ENCODE results near the gene PLA2G4E.

DNA sequence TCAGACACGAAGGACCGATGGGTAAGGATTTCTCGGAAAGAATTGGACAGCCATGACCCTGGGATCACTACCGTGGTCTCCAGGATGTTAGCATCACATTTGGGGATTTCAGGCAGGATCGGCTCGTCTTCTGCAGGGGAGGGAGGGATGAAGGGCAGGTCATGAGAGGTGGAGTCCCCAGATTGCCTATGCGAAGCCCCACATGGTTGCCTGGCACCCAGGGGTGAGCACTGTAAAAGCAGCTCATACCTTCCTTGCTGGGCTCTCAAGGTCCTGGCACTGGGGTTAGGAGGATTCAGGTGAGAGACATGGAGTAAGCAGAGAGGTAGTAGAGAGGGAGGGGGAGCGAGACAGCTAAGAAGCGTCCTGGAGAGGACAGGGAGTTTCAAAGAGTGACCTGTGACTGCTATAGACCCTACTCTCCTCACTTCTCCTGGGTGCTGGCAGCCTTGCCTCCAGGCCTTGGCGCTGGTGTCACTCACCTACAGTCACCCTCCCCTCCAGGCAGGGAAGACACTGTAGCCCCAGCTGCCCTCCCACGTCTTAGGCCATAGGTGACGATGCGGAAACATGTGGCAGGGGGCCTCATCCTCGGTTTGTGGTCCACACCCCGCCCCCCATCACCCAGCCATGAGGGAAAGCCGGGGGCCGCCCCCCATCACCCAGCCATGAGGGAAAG is 33.5 kb downstream of the PLA2G4E start:
- TF ChIP-seq SUZ12 (IDR thresholded peaks at IDR 0.05; ENCODE audit: extremely low read depth, insufficient read depth, insufficient read length) (no peak), ZNF274 (IDR thresholded peaks at IDR 0.05; ENCODE audit: low read depth, low read length) (no peak)

Data from NT2/D1 (cell line).